OCI-LY1 (cell line): ENCODE measurements around the gene CEP112.

ENCODE experiments used
- H2AFZ ChIP-seq: fragments of 200-600 bp; sonication (generic), shearing (Covaris generic); 2 replicates; pipeline ENCODE4 v1.6.0; 2014; ENCODE audit warnings: antibody characterized with exemption, mild to moderate bottlenecking, low read length
- H3F3A ChIP-seq: fragments of 200-600 bp; sonication (generic), shearing (Covaris generic); 2 replicates; pipeline ENCODE4 v1.6.0; 2014; ENCODE audit warnings: mild to moderate bottlenecking, antibody characterized with exemption, low read length, moderate library complexity; ENCODE audit not compliant: insufficient read depth
- H3K27ac ChIP-seq: fragments of 200-600 bp; sonication (generic); 2 replicates; pipeline ENCODE4 v1.5.1; 2014; ENCODE audit warnings: low read length, mixed run types, mild to moderate bottlenecking, low read depth; ENCODE audit not compliant: poor library complexity, severe bottlenecking
- H3K27me3 ChIP-seq: fragments of 200-600 bp; sonication (generic); 2 replicates; pipeline ENCODE4 v1.6.0; 2014; ENCODE audit warnings: antibody characterized with exemption, mild to moderate bottlenecking, low read length, moderate library complexity; ENCODE audit not compliant: insufficient read depth
- H3K36me3 ChIP-seq: fragments of 200-600 bp; sonication (generic); 2 replicates; pipeline ENCODE4 v1.6.1; 2014; ENCODE audit warnings: mild to moderate bottlenecking, antibody characterized with exemption, low read length, moderate library complexity, mixed read lengths; ENCODE audit not compliant: insufficient read depth
- H3K4me1 ChIP-seq: fragments of 200-600 bp; sonication (generic); 2 replicates; pipeline ENCODE4 v1.5.1; 2014; ENCODE audit warnings: mild to moderate bottlenecking, low read length, moderate library complexity; ENCODE audit not compliant: insufficient read depth, severe bottlenecking
- H3K4me2 ChIP-seq: fragments of 200-600 bp; sonication (generic), shearing (Covaris generic); 2 replicates; pipeline ENCODE4 v1.6.1; 2014; ENCODE audit warnings: low read length
- H3K4me3 ChIP-seq: fragments of 200-600 bp; sonication (generic); 2 replicates; pipeline ENCODE4 v1.5.1; 2014; ENCODE audit warnings: low read length, low read depth, mild to moderate bottlenecking, mixed read lengths; ENCODE audit not compliant: poor library complexity, severe bottlenecking
- H3K79me2 ChIP-seq: fragments of 200-600 bp; shearing (Covaris generic); 2 replicates; pipeline ENCODE4 v1.6.1; 2016; ENCODE audit warnings: mixed run types, low read length, mixed read lengths; ENCODE audit not compliant: insufficient read depth
- H3K9ac ChIP-seq: fragments of 200-600 bp; sonication (generic), shearing (Covaris generic); 2 replicates; pipeline ENCODE4 v1.6.1; 2014; ENCODE audit warnings: mild to moderate bottlenecking, low read length, mixed read lengths
- H3K9me2 ChIP-seq: fragments of 200-600 bp; sonication (generic), shearing (Covaris generic); 2 replicates; pipeline ENCODE4 v1.6.1; 2014; ENCODE audit warnings: low read depth, mild to moderate bottlenecking, low read length, mixed read lengths
- H3K9me3 ChIP-seq: fragments of 200-600 bp; shearing (Covaris generic); 2 replicates; pipeline ENCODE4 v1.6.1; 2014; ENCODE audit warnings: low read length, mixed read lengths
- H4K20me1 ChIP-seq: fragments of 200-600 bp; sonication (generic), shearing (Covaris generic); 2 replicates; pipeline ENCODE4 v1.6.0; 2016; ENCODE audit warnings: mild to moderate bottlenecking, low read length; ENCODE audit not compliant: insufficient read depth
- EZH2 ChIP-seq: fragments of 200-600 bp; sonication (generic), shearing (Covaris generic); IDR thresholded peaks from 2 replicates; pipeline ENCODE4 v1.8.0; 2017; ENCODE audit warnings: borderline replicate concordance, mixed run types, mild to moderate bottlenecking, antibody characterized with exemption, low read length, moderate library complexity, mixed read lengths
- TF ChIP-seq, protein P1 (sequence below): fragments of 200-600 bp; sonication (generic), shearing (Covaris generic); IDR thresholded peaks from 2 replicates; pipeline ENCODE4 v1.5.1; 2017; ENCODE audit warnings: mild to moderate bottlenecking, antibody characterized with exemption, low read length, moderate library complexity, mixed read lengths

The CEP112 gene

DNA sequence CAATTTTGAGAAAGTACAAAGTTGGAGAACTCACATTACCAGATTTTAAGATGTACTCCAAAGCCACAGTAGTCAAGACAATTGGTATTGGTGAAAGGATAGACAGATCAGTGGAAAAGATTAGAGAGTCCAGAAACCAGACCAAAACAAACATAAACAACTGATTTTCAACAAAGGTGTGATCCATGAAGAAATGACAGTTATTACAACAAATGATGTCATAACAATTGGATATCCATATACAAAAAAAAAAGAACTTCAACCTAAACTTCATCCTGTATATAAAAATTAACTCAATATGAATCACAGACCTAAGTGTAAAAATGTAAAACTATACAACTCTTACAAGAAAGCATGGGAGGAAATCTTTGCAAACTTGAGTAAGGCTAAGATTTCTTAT, 8.4 kb downstream of the CEP112 start:
- no peak for TF ChIP-seq EZH2
- TF ChIP-seq, protein P1, sequence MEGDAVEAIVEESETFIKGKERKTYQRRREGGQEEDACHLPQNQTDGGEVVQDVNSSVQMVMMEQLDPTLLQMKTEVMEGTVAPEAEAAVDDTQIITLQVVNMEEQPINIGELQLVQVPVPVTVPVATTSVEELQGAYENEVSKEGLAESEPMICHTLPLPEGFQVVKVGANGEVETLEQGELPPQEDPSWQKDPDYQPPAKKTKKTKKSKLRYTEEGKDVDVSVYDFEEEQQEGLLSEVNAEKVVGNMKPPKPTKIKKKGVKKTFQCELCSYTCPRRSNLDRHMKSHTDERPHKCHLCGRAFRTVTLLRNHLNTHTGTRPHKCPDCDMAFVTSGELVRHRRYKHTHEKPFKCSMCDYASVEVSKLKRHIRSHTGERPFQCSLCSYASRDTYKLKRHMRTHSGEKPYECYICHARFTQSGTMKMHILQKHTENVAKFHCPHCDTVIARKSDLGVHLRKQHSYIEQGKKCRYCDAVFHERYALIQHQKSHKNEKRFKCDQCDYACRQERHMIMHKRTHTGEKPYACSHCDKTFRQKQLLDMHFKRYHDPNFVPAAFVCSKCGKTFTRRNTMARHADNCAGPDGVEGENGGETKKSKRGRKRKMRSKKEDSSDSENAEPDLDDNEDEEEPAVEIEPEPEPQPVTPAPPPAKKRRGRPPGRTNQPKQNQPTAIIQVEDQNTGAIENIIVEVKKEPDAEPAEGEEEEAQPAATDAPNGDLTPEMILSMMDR: no peak
- no peak overlapping the region for H3K9ac ChIP-seq

DNA sequence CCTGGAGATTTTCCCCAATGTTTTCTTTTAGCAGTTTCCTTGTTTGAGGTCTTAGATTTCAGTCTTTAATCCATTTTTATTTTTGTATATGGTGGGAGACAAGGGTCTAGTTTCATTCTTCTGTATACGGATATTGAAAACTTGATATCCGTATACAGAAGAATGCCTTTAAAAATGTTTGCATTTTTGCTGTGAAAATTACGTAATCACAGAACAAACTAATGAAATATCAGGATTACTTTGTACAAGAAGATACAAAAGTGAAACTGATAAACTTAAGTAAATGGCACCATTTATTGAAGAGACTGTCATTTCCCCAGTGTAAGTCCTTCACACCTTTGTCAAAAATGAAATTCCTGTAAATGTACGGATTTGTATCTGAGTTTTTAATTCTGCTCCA, 13.3 kb downstream of the CEP112 start:
- H3K9me2 ChIP-seq: no peaks in the 10 kb centered on the region
- no peak for TF ChIP-seq EZH2
- TF ChIP-seq, protein P1: no peak

More for the DNA sequence above, 8.4 kb downstream of the CEP112 start:
- Histone ChIP-seq H3K9me2 (no peaks in the 10 kb centered on the region), H3F3A (no peaks in the 10 kb centered on the region), H3K9me3 (peaks cover 4% of the 10 kb centered on the region; the same call in 1 of the 2 replicates), H2AFZ (no peak overlapping the region), H3K27ac (no peak overlapping the region), H4K20me1 (no peaks in the 10 kb centered on the region), H3K79me2 (no peaks in the 10 kb centered on the region), H3K36me3 (no peaks in the 10 kb centered on the region; the same call in 1 of the 2 replicates), H3K4me1 (no peaks in the 10 kb centered on the region), H3K4me2 (no peak overlapping the region), H3K27me3 (no peaks in the 10 kb centered on the region), H3K4me3 (no peak overlapping the region)

DNA sequence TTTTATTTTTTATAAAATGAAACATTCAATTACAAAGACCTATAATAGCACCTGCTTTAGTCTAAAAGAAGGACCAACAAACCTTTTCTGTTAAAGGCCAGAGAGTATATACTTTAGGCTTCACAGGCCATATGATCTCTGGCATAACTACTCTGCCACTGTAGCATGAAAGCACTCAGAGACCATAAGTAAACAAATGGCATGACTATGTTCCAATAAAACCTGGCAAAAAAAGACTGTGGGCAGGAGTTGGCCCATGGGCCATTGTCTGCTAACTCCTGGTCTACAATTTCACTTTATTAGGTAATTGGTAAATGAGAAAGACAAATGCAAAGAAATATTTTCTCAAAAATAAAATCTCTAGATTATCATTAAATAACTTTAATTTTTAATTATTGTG, 14.9 kb downstream of the CEP112 start:
- no peaks in the 10 kb centered on the region for H3K36me3 ChIP-seq
- no peak overlapping the region for H3K4me2 ChIP-seq
- 0 out of 2 replicates have a peak, but pooled peaks cover 3% of the 10 kb centered on the region for H3K27me3 ChIP-seq
- H3K9me3 ChIP-seq: no peaks in the 10 kb centered on the region
- no peaks in the 10 kb centered on the region for H3K9me2 ChIP-seq
- H3K4me3 ChIP-seq: no peak overlapping the region
- TF ChIP-seq, protein P1: no peak
- TF ChIP-seq EZH2: no peak
- H4K20me1 ChIP-seq: no peaks in the 10 kb centered on the region
- H2AFZ ChIP-seq: no peak overlapping the region
- H3K4me1 ChIP-seq: no peaks in the 10 kb centered on the region
- H3F3A ChIP-seq: no peaks in the 10 kb centered on the region
- H3K79me2 ChIP-seq: no peaks in the 10 kb centered on the region
- no peak overlapping the region for H3K9ac ChIP-seq
- no peak overlapping the region for H3K27ac ChIP-seq

More for the DNA sequence above, 13.3 kb downstream of the CEP112 start:
- Histone ChIP-seq H3K36me3 (no peaks in the 10 kb centered on the region), H3K27me3 (no peaks in the 10 kb centered on the region), H4K20me1 (no peaks in the 10 kb centered on the region), H3K4me1 (no peaks in the 10 kb centered on the region), H3K9me3 (no peaks in the 10 kb centered on the region), H2AFZ (no peak overlapping the region), H3K79me2 (no peaks in the 10 kb centered on the region), H3K9ac (no peak overlapping the region), H3K27ac (no peak overlapping the region), H3K4me3 (no peak overlapping the region), H3F3A (no peaks in the 10 kb centered on the region), H3K4me2 (no peak overlapping the region)
